GM19395 (cell line): ENCODE measurements around the gene FILIP1.

Source experiments
- ATAC-seq: cut with Tn5 transposase; IDR thresholded peaks from one replicate; pipeline ENCODE4 v1.9.1; 2021; ENCODE audit warnings: mild to moderate bottlenecking, moderate library complexity; ENCODE audit not compliant: unreplicated experiment

Gene FILIP1

GRCh38 chr6:75393806-75394205, 99.8 kb downstream of the FILIP1 start:
- ATAC-seq: no peak

GRCh38 chr6:75391276-75391675, 102.3 kb downstream of the FILIP1 start:
- ATAC-seq: no peak

- no peak for ATAC-seq
Measured at GRCh38 chr6:75386050-75386770, 107.4 kb downstream of the FILIP1 start.

GRCh38 chr6:75384116-75384515, 109.5 kb downstream of the FILIP1 start:
- no peak for ATAC-seq

GRCh38 chr6:75382634-75382900, 111.0 kb downstream of the FILIP1 start:
- ATAC-seq: no peak

GRCh38 chr6:75381877-75382633, 111.5 kb downstream of the FILIP1 start:
- ATAC-seq: no peak

- ATAC-seq: no peak
Measured at GRCh38 chr6:75379536-75379935, 114.1 kb downstream of the FILIP1 start.

- no peak for ATAC-seq
Measured at GRCh38 chr6:75378101-75378500, 115.5 kb downstream of the FILIP1 start.

GRCh38 chr6:75377386-75377785, 116.2 kb downstream of the FILIP1 start:
- ATAC-seq: no peak

GRCh38 chr6:75376347-75377024, 117.1 kb downstream of the FILIP1 start:
- no peak for ATAC-seq

GRCh38 chr6:75374961-75375400, 118.6 kb downstream of the FILIP1 start:
- ATAC-seq: no peak

- no peak for ATAC-seq
Measured at GRCh38 chr6:75372884-75373283, 120.7 kb downstream of the FILIP1 start.

- no peak for ATAC-seq
Measured at GRCh38 chr6:75370011-75370410, 123.6 kb downstream of the FILIP1 start.

GRCh38 chr6:75368864-75369402, 124.7 kb downstream of the FILIP1 start:
- ATAC-seq: no peak

- ATAC-seq: peak; percentile 53
Measured at GRCh38 chr6:75368151-75368779, 125.3 kb downstream of the FILIP1 start.

GRCh38 chr6:75363304-75363703, 130.3 kb downstream of the FILIP1 start:
- no peak for ATAC-seq

- no peak for ATAC-seq
Measured at GRCh38 chr6:75353644-75354043, 140.0 kb downstream of the FILIP1 start.

- ATAC-seq: no peak
Measured at GRCh38 chr6:75351570-75351969, 142.0 kb downstream of the FILIP1 start.

GRCh38 chr6:75350808-75351207, 142.8 kb downstream of the FILIP1 start:
- ATAC-seq: no peak

- no peak for ATAC-seq
Measured at GRCh38 chr6:75350156-75350555, 143.4 kb downstream of the FILIP1 start.

- ATAC-seq: no peak
Measured at GRCh38 chr6:75349262-75349984, 144.2 kb downstream of the FILIP1 start.
